Measurements from ENCODE around the gene ELAC2.

The ELAC2 gene

DNA sequence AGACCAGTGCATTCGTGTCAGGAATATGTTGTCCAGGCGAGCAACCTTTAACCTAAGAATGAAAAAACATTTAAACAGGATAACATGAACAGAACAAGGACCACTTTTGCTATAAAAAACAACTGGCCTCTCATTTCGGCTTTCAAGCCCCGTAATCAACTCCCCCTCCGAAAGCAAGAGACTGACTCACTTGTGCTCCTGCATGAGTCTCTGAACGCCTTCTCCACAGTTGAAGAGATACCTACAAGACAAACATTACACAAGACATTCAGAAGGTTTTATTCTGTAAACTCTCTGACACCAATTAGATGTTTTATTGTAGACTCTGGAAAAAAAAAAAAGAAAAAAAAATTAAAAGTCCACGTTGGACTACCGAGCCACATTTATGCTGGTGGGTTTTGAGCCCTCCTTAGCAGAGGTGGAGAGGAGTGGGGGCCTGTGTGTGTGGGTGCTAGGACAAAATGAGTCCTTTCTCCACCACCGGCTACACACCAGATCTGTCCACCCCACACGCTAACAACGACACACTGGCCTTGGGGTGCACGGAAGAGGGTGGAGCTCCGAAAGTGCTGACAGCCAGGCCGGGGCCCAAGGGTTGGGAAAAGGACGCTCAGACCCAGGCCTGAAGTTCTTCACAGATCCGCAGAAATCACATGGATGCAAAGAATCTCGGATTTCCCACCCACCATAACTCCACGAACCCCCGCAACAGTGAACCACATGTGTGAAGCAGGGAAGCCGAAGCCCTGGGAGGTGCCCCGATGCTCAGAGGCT is 759 bp downstream of the ELAC2 start:
- no peak for DNase-seq

GRCh38 chr17:13014801-13015200 is 3.0 kb downstream of the ELAC2 start:
- no peak for DNase-seq

DNA sequence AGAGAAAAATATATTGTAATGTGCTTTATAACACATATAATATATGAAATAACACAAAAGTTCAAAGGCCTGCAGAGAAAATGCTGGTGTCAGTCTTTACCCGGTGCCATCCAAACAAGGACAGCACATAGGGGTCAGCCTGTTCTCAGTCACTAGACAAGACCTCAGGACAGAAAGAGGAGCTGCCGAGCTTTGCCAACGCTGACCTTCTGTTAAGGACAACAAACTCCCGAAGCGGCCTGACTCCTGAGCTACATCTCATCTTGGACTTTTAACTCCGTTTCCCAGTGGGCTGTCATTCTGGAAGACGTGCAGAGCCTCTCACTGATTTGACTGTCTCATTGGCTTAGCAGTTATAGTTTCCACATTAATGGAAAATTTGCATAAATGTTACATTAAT is 6.9 kb downstream of the ELAC2 start:
- no peak for DNase-seq

- DNase-seq: no peak
These were observed 9.4 kb downstream of the ELAC2 start for GRCh38 chr17:13008461-13008860.

DNA sequence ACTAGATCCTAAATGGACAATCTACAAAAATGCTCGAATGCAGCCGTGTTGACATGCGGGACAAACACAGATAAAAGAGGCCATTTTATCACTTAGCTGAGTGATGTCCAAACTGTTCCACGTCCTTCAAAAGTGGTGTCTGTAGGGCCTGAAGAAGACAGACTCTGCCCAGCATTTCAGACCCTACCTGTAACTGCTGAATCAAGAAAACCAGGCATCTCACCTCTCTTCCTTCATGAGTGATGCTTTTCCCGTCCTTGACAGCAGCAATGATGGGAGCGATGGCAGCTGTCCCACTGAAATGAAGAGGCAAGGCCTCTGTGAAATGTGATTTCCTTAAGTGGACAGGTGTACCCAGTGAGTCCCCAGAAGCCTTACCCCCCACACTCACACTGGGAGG is 12.3 kb downstream of the ELAC2 start:
- DNase-seq: no peak

- no peak for DNase-seq
These were observed 13.5 kb downstream of the ELAC2 start for GRCh38 chr17:13004336-13004735.

DNA sequence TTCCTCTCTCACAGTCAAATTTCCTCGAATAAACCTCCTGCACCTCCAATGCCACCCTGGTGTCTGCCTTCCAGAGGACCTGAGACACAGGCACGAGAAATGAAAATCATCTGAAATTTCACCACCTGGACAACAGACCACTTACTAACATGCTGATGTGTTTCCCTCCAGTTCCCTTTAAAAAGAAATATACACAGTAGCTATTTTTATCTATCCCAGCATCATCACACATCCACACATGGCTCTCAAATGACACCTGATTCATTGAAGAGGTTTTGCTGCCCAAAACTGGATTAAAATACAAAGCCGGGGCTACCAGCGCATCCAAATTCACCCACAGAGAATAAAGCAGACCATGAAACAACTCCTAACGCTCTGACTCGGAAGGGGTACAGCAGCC is 13.9 kb downstream of the ELAC2 start:
- no peak for DNase-seq

DNA sequence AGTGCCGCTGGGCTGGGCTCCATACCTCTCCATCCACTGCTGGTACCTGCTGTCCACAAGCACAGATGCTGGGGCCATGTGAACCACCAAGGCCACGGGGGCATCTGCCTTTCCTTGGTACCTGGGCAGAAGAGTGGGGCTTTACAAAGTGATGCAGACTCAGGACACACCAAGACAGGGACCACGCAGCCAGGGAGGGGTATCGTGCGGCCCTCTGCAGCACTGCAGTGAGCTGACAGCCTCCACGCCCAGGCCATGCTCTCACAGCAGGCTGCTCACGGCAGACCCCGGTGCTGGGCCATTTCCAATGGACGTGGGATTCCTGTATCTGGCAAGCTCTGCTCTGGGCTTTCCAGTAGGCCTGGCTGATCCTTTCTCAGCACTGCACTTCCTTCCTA is 14.4 kb downstream of the ELAC2 start:
- DNase-seq: no peak

- DNase-seq: peak; percentile 7
These were observed 14.9 kb downstream of the ELAC2 start for GRCh38 chr17:13002761-13003453.

DNA sequence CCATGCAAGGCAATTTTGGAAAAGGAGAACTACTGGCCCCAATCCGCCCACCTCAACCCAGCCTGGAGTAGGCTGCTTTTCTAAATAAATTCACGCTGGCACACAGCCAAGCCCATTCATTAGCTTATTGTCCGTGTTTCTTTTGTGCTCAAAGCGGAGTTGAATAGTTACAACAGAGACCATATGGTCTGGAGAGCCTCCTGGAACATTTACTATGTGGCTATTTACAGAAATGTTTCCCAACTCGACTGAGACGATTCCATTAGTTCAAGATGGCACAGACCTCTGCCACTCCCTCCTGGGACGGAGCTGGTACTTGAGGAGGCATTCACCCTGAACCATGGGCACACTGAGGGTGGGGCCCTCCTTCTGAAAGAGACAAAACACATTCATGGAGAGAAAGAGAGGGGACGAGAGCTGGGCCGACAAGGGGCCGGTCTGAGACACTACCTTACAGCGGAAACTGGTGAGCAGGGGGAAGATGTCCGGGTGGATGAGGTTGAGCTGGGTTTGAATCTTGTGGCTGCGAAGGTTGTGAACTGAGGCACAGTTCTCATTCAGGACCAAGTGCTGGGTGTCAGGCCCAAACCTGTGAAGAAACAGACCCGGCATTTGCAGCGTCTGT is 15.7 kb downstream of the ELAC2 start:
- DNase-seq: no peak

- no peak for DNase-seq
These were observed 17.3 kb downstream of the ELAC2 start for GRCh38 chr17:13000561-13000960.

- DNase-seq: no peak
These were observed 19.0 kb downstream of the ELAC2 start for GRCh38 chr17:12998874-12999273.

DNA sequence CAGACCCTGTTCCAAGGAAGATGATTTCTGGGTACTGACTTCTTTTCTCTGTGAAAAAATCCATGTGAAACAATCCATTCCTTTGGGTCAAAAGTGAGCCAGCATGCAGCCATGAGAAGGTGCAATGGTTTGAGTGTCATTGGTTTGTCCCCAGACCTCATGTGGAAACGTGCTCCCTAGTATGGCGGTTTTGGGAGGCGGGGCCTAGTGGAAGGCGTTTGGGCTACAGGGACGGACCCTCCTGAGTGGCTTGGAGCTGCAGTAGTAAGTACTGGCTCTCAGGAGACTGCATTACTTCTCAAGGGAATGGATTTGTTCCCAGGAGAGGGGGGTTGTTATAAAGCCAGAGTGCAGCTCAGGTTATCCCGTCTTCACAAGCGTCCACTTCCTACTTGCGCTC is 19.4 kb downstream of the ELAC2 start:
- no peak for DNase-seq

DNA sequence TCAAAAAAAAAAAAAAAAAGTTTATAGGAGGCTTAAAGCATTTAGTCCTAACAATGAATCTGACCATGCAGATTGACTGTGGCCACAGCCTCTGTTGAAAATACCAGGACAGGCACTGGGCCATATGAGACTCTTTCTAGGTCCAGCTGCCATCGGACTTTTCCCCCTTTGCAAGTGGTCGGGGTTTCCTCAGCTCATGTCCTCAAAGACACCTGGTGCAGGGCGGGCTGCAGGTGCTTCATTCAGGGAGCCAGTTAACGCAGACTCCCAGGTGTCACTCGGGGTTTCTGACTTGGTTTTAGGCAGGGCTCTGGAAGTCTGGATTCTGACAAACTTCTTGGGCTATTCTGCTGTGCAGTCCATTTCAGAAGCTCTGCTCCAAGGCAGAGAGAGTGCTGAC is 20.9 kb downstream of the ELAC2 start:
- no peak for DNase-seq

GRCh38 chr17:12996357-12996756 is 21.5 kb downstream of the ELAC2 start:
- no peak for DNase-seq

GRCh38 chr17:12995896-12996295 is 21.9 kb downstream of the ELAC2 start:
- DNase-seq: no peak

- DNase-seq: no peak
These were observed 22.5 kb downstream of the ELAC2 start for GRCh38 chr17:12995106-12995895.

DNA sequence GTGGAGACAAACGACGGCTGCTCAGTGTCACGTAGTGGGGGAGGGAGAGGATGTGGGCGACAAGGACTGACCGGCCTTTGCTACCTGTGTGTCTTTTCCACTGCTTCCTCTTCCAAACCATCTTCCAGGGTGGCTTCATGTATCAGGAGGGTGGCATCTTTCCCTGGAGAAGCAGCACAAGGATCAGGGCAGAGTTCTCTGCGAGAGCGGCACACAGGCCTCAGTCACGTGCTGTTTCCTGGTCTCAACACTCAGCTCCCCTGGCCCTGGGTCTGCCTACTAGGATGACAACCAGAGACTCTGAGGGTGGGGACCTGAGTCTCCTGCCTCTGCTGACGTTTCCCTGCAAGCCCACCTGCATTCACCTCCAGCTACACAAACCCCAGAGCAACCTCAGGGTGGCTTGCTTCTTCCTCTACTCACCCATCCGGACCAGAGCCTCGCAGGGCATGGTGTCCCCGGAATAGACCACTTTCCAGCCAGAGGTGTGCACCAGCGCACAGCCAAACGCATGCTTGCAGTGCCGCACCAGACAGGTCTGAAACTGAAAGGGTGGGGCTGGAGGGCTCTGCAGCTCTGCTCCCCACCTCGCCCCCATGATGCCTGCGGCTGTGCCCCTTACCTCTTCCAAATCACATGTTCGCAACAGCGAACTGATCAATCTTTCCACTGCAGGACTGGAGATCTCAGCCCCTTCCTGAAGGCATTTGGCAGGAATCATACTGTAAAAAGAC is 23.3 kb downstream of the ELAC2 start:
- no peak for DNase-seq

GRCh38 chr17:12993631-12994030 is 24.2 kb downstream of the ELAC2 start:
- no peak for DNase-seq

- DNase-seq: no peak
These were observed 25.2 kb downstream of the ELAC2 start for GRCh38 chr17:12992676-12993075.

- DNase-seq: no peak
These were observed 26.9 kb downstream of the ELAC2 start for GRCh38 chr17:12990926-12991325.

GRCh38 chr17:12990041-12990808 is 27.6 kb downstream of the ELAC2 start:
- DNase-seq: no peak

All from effector CD8-positive, alpha-beta T cell (primary cell).